Ishikawa (cell line): ENCODE measurements around the gene TAS2R60.

Source experiments
- CEBPB ChIP-seq: IDR thresholded peaks from 2 replicates; pipeline ENCODE4 v1.6.1; 2012
- CREB1 ChIP-seq: IDR thresholded peaks from 2 replicates; pipeline ENCODE4 v1.6.1; 2012; ENCODE audit warnings: low read depth
- EGR1 ChIP-seq: IDR thresholded peaks from 2 replicates; pipeline ENCODE4 v1.6.1; 2012
- EP300 ChIP-seq: IDR thresholded peaks from 2 replicates; pipeline ENCODE4 v1.6.1; 2012; ENCODE audit warnings: borderline replicate concordance
- FOXM1 ChIP-seq: IDR thresholded peaks from 2 replicates; pipeline ENCODE4 v1.6.1; 2012; ENCODE audit warnings: low read depth, borderline replicate concordance
- NFIC ChIP-seq: IDR thresholded peaks from 2 replicates; pipeline ENCODE4 v1.6.1; 2012
- RAD21 ChIP-seq: IDR thresholded peaks from 2 replicates; pipeline ENCODE4 v1.6.1; 2012; ENCODE audit warnings: low read depth
- TAF1 ChIP-seq: IDR thresholded peaks from 2 replicates; pipeline ENCODE4 v1.6.1; 2012; ENCODE audit warnings: low read depth, mild to moderate bottlenecking
- TCF12 ChIP-seq: IDR thresholded peaks from 2 replicates; pipeline ENCODE4 v1.6.1; 2012; ENCODE audit warnings: low read depth
- TEAD4 ChIP-seq: IDR thresholded peaks from 2 replicates; pipeline ENCODE4 v1.6.1; 2012
- USF1 ChIP-seq: IDR thresholded peaks from 2 replicates; pipeline ENCODE4 v1.6.1; 2012
- YY1 ChIP-seq: IDR thresholded peaks from 2 replicates; pipeline ENCODE4 v1.6.1; 2012; ENCODE audit warnings: low read depth
- ZBTB7A ChIP-seq: IDR thresholded peaks from 2 replicates; pipeline ENCODE4 v1.6.1; 2012; ENCODE audit warnings: low read depth
- TF ChIP-seq, protein P1 (sequence below): IDR thresholded peaks from 2 replicates; pipeline ENCODE4 v1.6.1; 2012
- TF ChIP-seq, protein P2 (sequence below): IDR thresholded peaks from 2 replicates; pipeline ENCODE4 v1.6.1; 2012; ENCODE audit warnings: low read depth, mild to moderate bottlenecking

TAS2R60 gene

GRCh38 chr7:143426479-143427142, 16.6 kb upstream of the TAS2R60 start:
- TF ChIP-seq YY1 (no peak), CREB1 (no peak), CEBPB (no peak), NFIC (no peak), FOXM1 (no peak), EGR1 (no peak), USF1 (no peak), ZBTB7A (no peak), TEAD4 (no peak), TCF12 (no peak), RAD21 (no peak)
- TF ChIP-seq, protein P1, sequence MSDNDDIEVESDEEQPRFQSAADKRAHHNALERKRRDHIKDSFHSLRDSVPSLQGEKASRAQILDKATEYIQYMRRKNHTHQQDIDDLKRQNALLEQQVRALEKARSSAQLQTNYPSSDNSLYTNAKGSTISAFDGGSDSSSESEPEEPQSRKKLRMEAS = no peak

DNA sequence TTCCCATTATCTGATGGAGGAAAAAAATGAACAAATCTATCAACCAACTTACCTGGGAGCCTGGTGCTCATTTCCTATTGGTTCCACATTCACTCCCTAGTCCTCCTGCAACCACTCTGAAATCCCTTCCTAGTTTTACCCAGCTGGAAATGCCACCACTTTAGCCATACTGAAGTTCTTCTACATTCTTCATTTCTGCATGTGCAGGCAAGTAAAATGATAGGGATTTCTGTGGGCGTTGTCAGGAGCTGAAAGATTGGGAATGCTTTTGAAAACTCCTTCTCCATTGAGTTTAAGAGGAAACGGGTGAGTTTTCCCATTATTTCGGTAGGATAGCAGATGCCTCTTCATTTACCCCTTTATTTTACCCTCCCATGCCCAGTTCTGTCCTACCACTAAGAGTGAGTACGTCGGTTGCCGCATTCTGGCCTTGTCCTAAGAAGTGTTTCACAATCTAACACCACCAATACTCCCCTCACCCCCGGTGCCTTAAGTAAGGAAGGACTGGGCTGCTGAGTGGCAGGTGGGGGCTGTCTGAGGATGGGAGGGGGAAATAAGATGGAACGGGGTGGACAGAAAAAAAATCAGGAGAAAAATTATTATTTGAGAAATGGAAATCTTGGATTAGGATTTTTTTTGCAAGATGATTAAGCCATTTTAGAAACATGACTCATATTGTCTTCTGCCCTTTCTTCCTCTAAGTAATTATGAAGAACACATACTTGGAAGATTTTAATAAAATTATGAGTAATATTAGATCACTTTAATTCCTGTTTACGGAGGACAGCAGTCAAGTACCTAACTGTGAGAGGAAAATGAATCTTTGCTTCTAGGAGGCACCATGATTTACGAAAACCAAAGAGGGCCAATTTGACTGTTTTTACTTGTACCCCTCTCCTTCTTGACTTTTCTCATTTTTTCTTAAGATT, 13.2 kb upstream of the TAS2R60 start:
- no peak for TF ChIP-seq TAF1
- TF ChIP-seq, protein P2, sequence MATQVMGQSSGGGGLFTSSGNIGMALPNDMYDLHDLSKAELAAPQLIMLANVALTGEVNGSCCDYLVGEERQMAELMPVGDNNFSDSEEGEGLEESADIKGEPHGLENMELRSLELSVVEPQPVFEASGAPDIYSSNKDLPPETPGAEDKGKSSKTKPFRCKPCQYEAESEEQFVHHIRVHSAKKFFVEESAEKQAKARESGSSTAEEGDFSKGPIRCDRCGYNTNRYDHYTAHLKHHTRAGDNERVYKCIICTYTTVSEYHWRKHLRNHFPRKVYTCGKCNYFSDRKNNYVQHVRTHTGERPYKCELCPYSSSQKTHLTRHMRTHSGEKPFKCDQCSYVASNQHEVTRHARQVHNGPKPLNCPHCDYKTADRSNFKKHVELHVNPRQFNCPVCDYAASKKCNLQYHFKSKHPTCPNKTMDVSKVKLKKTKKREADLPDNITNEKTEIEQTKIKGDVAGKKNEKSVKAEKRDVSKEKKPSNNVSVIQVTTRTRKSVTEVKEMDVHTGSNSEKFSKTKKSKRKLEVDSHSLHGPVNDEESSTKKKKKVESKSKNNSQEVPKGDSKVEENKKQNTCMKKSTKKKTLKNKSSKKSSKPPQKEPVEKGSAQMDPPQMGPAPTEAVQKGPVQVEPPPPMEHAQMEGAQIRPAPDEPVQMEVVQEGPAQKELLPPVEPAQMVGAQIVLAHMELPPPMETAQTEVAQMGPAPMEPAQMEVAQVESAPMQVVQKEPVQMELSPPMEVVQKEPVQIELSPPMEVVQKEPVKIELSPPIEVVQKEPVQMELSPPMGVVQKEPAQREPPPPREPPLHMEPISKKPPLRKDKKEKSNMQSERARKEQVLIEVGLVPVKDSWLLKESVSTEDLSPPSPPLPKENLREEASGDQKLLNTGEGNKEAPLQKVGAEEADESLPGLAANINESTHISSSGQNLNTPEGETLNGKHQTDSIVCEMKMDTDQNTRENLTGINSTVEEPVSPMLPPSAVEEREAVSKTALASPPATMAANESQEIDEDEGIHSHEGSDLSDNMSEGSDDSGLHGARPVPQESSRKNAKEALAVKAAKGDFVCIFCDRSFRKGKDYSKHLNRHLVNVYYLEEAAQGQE = no peak

DNA sequence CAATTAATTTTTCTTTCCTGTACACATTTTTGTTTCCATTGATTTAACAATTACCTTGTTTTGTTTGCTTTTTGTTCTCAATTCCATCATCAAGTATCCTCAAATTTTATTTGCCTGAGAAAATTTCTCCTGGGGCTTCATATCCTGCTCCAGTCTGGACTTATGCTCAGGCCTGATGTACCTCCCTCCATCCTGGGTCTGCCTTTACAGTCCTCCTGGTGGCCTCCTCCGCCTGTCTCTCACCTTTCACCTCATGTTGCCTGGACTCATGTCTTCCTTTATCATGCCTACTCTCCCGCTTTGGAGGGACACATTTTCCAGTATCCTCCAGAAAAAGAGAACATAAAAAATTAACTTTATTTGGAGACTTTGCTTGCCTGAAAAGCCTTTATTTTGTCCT, 12.1 kb upstream of the TAS2R60 start:
- TF ChIP-seq ZBTB7A = no peak
- TF ChIP-seq CREB1 = no peak
- TF ChIP-seq TEAD4 = no peak
- no peak for TF ChIP-seq YY1
- no peak for TF ChIP-seq TCF12
- TF ChIP-seq EP300 = no peak
- no peak for TF ChIP-seq TAF1
- TF ChIP-seq, protein P2 = no peak
- TF ChIP-seq RAD21 = no peak
- TF ChIP-seq USF1 = no peak
- TF ChIP-seq EGR1 = no peak
- TF ChIP-seq, protein P1 = no peak
- no peak for TF ChIP-seq FOXM1
- TF ChIP-seq CEBPB = no peak

GRCh38 chr7:143433759-143434158, 9.5 kb upstream of the TAS2R60 start:
- TF ChIP-seq ZBTB7A = no peak
- no peak for TF ChIP-seq USF1
- TF ChIP-seq YY1 = no peak
- no peak for TF ChIP-seq CREB1
- no peak for TF ChIP-seq RAD21
- no peak for TF ChIP-seq EP300
- TF ChIP-seq, protein P1 = no peak
- TF ChIP-seq NFIC = no peak
- TF ChIP-seq CEBPB = no peak
- no peak for TF ChIP-seq TCF12
- TF ChIP-seq, protein P2 = no peak
- TF ChIP-seq TEAD4 = no peak
- no peak for TF ChIP-seq EGR1
- TF ChIP-seq FOXM1 = no peak
- no peak for TF ChIP-seq TAF1
